NCI-H2029 (cell line): ENCODE data around the gene PRKD3.

Experiments
- DNase-seq: peaks from one replicate; lab custom pipeline; 2025; lab: John Stamatoyannopoulos, UW

The PRKD3 gene

GRCh38 chr2:37343537-37344434 lies 19.2 kb upstream of the PRKD3 start:
- DNase-seq = no peak

- DNase-seq = no peak
Measured at GRCh38 chr2:37342591-37343220, 18.1 kb upstream of the PRKD3 start.

- DNase-seq = no peak
Measured at GRCh38 chr2:37340637-37341036, 16.0 kb upstream of the PRKD3 start.

GRCh38 chr2:37338933-37339332 lies 14.3 kb upstream of the PRKD3 start:
- DNase-seq = no peak

GRCh38 chr2:37337620-37338280 lies 13.1 kb upstream of the PRKD3 start:
- DNase-seq = no peak

GRCh38 chr2:37335604-37336003 lies 11.0 kb upstream of the PRKD3 start:
- DNase-seq = no peak

GRCh38 chr2:37333256-37333655 lies 8.6 kb upstream of the PRKD3 start:
- DNase-seq = no peak

GRCh38 chr2:37332560-37332959 lies 7.9 kb upstream of the PRKD3 start:
- DNase-seq = no peak

- no peak for DNase-seq
Measured at GRCh38 chr2:37330681-37331080, 6.0 kb upstream of the PRKD3 start.

- no peak for DNase-seq
Measured at GRCh38 chr2:37326866-37327634, 2.4 kb upstream of the PRKD3 start.

- no peak for DNase-seq
Measured at GRCh38 chr2:37326285-37326684, 1.7 kb upstream of the PRKD3 start.

GRCh38 chr2:37325625-37326071 lies 1.0 kb upstream of the PRKD3 start:
- no peak for DNase-seq

- no peak for DNase-seq
Measured at GRCh38 chr2:37324536-37324785, 172 bp downstream of the PRKD3 start.

- DNase-seq = no peak
Measured at GRCh38 chr2:37323781-37324535, 675 bp downstream of the PRKD3 start.

GRCh38 chr2:37323176-37323780 lies 1.4 kb downstream of the PRKD3 start:
- no peak for DNase-seq

GRCh38 chr2:37322368-37322767 lies 2.3 kb downstream of the PRKD3 start:
- no peak for DNase-seq

GRCh38 chr2:37321029-37321682 lies 3.5 kb downstream of the PRKD3 start:
- no peak for DNase-seq

GRCh38 chr2:37319754-37320609 lies 4.7 kb downstream of the PRKD3 start:
- no peak for DNase-seq

- DNase-seq = no peak
Measured at GRCh38 chr2:37318401-37318800, 6.2 kb downstream of the PRKD3 start.

GRCh38 chr2:37317746-37318145 lies 6.9 kb downstream of the PRKD3 start:
- DNase-seq = no peak
